Body of pancreas (tissue), 4 donors: Measurements from ENCODE around the gene DIAPH1.

ENCODE experiments used
- POLR2A ChIP-seq, 3 donors: fragments of 450-650 bp; IDR thresholded peaks; one replicate each; pipeline ENCODE4 v1.6.1; 2016; ENCODE audit warnings: antibody characterized with exemption in 3 of 3, mild to moderate bottlenecking in 2 of 3
- TF ChIP-seq, protein P1 (sequence below), 7 experiments: fragments of 450-650 bp in 4 of 7; fragments of 200-600 bp in 3 of 7; sonication (generic) in 3 of 7; IDR thresholded peaks; one replicate each; pipeline ENCODE4 v1.5.1; 2016 to 2019; ENCODE audit warnings: antibody characterized with exemption in 7 of 7

- TF ChIP-seq, protein P1, sequence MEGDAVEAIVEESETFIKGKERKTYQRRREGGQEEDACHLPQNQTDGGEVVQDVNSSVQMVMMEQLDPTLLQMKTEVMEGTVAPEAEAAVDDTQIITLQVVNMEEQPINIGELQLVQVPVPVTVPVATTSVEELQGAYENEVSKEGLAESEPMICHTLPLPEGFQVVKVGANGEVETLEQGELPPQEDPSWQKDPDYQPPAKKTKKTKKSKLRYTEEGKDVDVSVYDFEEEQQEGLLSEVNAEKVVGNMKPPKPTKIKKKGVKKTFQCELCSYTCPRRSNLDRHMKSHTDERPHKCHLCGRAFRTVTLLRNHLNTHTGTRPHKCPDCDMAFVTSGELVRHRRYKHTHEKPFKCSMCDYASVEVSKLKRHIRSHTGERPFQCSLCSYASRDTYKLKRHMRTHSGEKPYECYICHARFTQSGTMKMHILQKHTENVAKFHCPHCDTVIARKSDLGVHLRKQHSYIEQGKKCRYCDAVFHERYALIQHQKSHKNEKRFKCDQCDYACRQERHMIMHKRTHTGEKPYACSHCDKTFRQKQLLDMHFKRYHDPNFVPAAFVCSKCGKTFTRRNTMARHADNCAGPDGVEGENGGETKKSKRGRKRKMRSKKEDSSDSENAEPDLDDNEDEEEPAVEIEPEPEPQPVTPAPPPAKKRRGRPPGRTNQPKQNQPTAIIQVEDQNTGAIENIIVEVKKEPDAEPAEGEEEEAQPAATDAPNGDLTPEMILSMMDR (IDR thresholded peaks at IDR 0.05): no peak
- TF ChIP-seq POLR2A (IDR thresholded peaks at IDR 0.05): no peak
These were observed 43.2 kb upstream of the DIAPH1 start for GRCh38 chr5:141662028-141662427.
